ENCODE data around the gene TSPY10. TPM values are rescaled to one million over a fixed set of nuclear protein-coding genes. Genes with fewer than 3 reads are reported as not detected.

TSPY10 gene, protein sequence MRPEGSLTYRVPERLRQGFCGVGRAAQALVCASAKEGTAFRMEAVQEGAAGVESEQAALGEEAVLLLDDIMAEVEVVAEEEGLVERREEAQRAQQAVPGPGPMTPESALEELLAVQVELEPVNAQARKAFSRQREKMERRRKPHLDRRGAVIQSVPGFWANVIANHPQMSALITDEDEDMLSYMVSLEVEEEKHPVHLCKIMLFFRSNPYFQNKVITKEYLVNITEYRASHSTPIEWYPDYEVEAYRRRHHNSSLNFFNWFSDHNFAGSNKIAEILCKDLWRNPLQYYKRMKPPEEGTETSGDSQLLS
- total RNA-seq = not detected in 2 replicates

DNA sequence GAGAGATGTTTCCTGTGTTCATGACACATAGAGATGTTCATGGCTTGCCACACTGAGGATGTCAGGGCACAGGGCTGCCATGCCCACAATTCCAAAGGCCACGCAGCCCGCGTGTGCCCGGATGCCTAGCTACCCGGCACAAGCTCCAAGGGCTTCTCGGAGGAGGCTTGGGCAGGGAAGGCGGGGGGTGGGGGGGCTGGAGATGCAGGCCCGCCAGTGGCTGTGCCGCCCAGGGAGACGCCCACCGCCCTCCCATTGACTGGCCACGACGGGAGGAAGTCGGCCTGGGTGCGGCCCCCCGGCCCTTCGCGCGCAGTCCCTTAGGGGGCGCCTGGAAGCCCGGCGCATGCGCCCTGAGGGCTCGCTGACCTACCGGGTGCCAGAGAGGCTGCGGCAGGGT is at the start of gene TSPY10:
TSPY10 (plus strand) TSS at position 301 of the 400 bp plus-strand sequence; CDS start at position 347, 46 bp downstream.

DNA sequence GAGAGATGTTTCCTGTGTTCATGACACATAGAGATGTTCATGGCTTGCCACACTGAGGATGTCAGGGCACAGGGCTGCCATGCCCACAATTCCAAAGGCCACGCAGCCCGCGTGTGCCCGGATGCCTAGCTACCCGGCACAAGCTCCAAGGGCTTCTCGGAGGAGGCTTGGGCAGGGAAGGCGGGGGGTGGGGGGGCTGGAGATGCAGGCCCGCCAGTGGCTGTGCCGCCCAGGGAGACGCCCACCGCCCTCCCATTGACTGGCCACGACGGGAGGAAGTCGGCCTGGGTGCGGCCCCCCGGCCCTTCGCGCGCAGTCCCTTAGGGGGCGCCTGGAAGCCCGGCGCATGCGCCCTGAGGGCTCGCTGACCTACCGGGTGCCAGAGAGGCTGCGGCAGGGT is 40.7 kb upstream of the TSPY10 start, which contains the start of gene TSPY9:
TSPY9 (plus strand) TSS at position 301 of the 400 bp plus-strand sequence; CDS start at position 347, 46 bp downstream.

Other genes starting within 250 kb of the TSPY10 start
- not detected in 2 replicates for gene TSPY4, start 190.4 kb upstream of the TSPY10 start, total RNA-seq
- gene TSPY8, start 170.1 kb upstream of the TSPY10 start, total RNA-seq = not detected in 2 replicates
- not detected in 2 replicates for gene TSPY3, start 129.5 kb upstream of the TSPY10 start, total RNA-seq
- not detected in 2 replicates for gene TSPY1, start 60.9 kb upstream of the TSPY10 start, total RNA-seq
- not detected in 2 replicates for gene TSPY9, start 40.6 kb upstream of the TSPY10 start, total RNA-seq

Measured in placental pericyte (primary cell).